NCI-H2227 (cell line): ENCODE data around the gene VAV2.
"Not testable (repeated sequence)": the region's sequence is repeated elsewhere in the genome, so short reads cannot be mapped to it uniquely, and the experiment has no call there.

Source experiments
- DNase-seq: peaks from one replicate; lab custom pipeline; 2025; ENCODE audit not compliant: unreplicated experiment; lab: John Stamatoyannopoulos, UW

VAV2 gene

GRCh38 chr9:133926165-133926856, 65.8 kb downstream of the VAV2 start:
- DNase-seq, result no peak

- DNase-seq, result no peak
These were observed 67.7 kb downstream of the VAV2 start for GRCh38 chr9:133924453-133924852.

GRCh38 chr9:133923608-133924007, 68.5 kb downstream of the VAV2 start:
- not testable (repeated sequence) for DNase-seq

GRCh38 chr9:133921866-133922265, 70.3 kb downstream of the VAV2 start:
- DNase-seq, result no peak

GRCh38 chr9:133920471-133920870, 71.7 kb downstream of the VAV2 start:
- no peak for DNase-seq

GRCh38 chr9:133919253-133920115, 72.6 kb downstream of the VAV2 start:
- DNase-seq, result no peak

- no peak for DNase-seq
These were observed 73.9 kb downstream of the VAV2 start for GRCh38 chr9:133918111-133918813.

GRCh38 chr9:133917375-133917774, 74.7 kb downstream of the VAV2 start:
- DNase-seq, result no peak

- DNase-seq, result no peak
These were observed 76.0 kb downstream of the VAV2 start for GRCh38 chr9:133916159-133916541.

- no peak for DNase-seq
These were observed 76.5 kb downstream of the VAV2 start for GRCh38 chr9:133915534-133916158.

- no peak for DNase-seq
These were observed 77.4 kb downstream of the VAV2 start for GRCh38 chr9:133914442-133915342.

GRCh38 chr9:133913571-133914369, 78.4 kb downstream of the VAV2 start:
- no peak for DNase-seq

- DNase-seq, result no peak
These were observed 81.1 kb downstream of the VAV2 start for GRCh38 chr9:133910855-133911514.

GRCh38 chr9:133906932-133907910, 84.9 kb downstream of the VAV2 start:
- DNase-seq, result no peak

- DNase-seq, result no peak
These were observed 85.9 kb downstream of the VAV2 start for GRCh38 chr9:133906218-133906617.

GRCh38 chr9:133905493-133905892, 86.6 kb downstream of the VAV2 start:
- DNase-seq, result no peak

- DNase-seq, result no peak
These were observed 87.6 kb downstream of the VAV2 start for GRCh38 chr9:133904346-133905090.
